Activated CD8-positive, alpha-beta T cell treated with anti-CD3 and anti-CD28 coated beads for 36 hours (primary cell): ENCODE measurements around the gene MGA. TPM values are rescaled to one million over a fixed set of nuclear protein-coding genes. Genes with fewer than 3 reads are reported as not detected.

Experiments
- ATAC-seq: fragments of 200-7000 bp; cut with Tn5 transposase; one replicate; pipeline ENCODE4 v1.10.0; 2021; ENCODE audit warnings: mild to moderate bottlenecking, moderate library complexity
- CTCF ChIA-PET: fragments of 350-600 bp; sonication (Branson Sonifier 250); formaldehyde crosslinking; loops from one replicate; lab custom pipeline; 2021; ENCODE audit warnings: antibody characterized with exemption; lab: Charles Lee
- POLR2A ChIA-PET: fragments of 350-600 bp; sonication (Branson Sonifier 250); formaldehyde crosslinking; loops from one replicate; lab custom pipeline; 2021; ENCODE audit warnings: antibody characterized with exemption; lab: Charles Lee
- DNase-seq: peaks from one replicate; pipeline ENCODE4 v3.0.0-alpha.2; 2020
- H3K27ac Mint-ChIP-seq: one replicate; pipeline ENCODE4 v1.8.0; 2021; ENCODE audit warnings: mild to moderate bottlenecking, mixed read lengths
- H3K27me3 Mint-ChIP-seq: one replicate; pipeline ENCODE4 v1.8.0; 2021; ENCODE audit warnings: mixed read lengths
- H3K36me3 Mint-ChIP-seq: one replicate; pipeline ENCODE4 v1.8.0; 2021; ENCODE audit warnings: low read depth, mixed read lengths
- H3K4me1 Mint-ChIP-seq: one replicate; pipeline ENCODE4 v1.8.0; 2021; ENCODE audit warnings: low read depth, mixed read lengths
- H3K4me3 Mint-ChIP-seq: one replicate; pipeline ENCODE4 v1.8.0; 2021; ENCODE audit warnings: mild to moderate bottlenecking, moderate library complexity, mixed read lengths
- H3K9me3 Mint-ChIP-seq: one replicate; pipeline ENCODE4 v1.8.0; 2021; ENCODE audit warnings: mixed read lengths
- intact Hi-C: fragments of 100-400 bp; cut with micrococcal nuclease; formaldehyde crosslinking; loops from one replicate; pipeline ENCODE4 v1.10.0; 2022
- total RNA-seq, 2 experiments: library from RNA; stranded (reverse); gene quantifications; one replicate each; pipeline ENCODE4 v1.2.3, GENCODE V29; 2021
- TF ChIP-seq, protein P1 (sequence below): fragments of 200-600 bp; IDR thresholded peaks from one replicate; pipeline ENCODE4 v1.8.0; 2022; ENCODE audit warnings: antibody characterized with exemption, mild to moderate bottlenecking

MGA gene
- total RNA-seq, 2 experiments from 2014 or later: 30.7 to 32.6 TPM

DNA sequence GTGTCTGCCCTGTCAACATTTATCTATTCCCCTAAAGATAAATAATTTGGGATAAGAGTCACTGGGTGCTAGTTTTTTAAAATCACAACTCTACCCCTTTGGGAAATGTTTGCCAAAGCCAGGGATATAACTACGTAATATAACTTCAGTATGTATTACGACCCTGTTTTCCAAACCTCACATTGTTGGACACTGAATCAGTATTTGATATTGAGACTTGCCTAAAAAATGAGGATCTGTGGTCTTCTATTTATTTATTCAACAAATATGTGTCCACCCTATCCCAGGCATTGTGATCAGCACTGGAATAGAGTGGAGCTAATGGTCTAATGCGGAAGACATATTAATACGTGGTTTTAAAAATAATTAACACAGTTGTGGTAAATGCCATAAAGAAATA is 4.5 kb upstream of the MGA start:
- CTCF ChIA-PET: no interaction called here
- TF ChIP-seq, protein P1, sequence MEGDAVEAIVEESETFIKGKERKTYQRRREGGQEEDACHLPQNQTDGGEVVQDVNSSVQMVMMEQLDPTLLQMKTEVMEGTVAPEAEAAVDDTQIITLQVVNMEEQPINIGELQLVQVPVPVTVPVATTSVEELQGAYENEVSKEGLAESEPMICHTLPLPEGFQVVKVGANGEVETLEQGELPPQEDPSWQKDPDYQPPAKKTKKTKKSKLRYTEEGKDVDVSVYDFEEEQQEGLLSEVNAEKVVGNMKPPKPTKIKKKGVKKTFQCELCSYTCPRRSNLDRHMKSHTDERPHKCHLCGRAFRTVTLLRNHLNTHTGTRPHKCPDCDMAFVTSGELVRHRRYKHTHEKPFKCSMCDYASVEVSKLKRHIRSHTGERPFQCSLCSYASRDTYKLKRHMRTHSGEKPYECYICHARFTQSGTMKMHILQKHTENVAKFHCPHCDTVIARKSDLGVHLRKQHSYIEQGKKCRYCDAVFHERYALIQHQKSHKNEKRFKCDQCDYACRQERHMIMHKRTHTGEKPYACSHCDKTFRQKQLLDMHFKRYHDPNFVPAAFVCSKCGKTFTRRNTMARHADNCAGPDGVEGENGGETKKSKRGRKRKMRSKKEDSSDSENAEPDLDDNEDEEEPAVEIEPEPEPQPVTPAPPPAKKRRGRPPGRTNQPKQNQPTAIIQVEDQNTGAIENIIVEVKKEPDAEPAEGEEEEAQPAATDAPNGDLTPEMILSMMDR: no peak
- Mint-ChIP-seq H3K4me1 (peaks cover 8% of the 10 kb centered on the region), H3K27ac (no peak overlapping the region), H3K36me3 (peaks cover 6% of the 10 kb centered on the region), H3K4me3 (no peak overlapping the region), H3K27me3 (peaks cover 9% of the 10 kb centered on the region), H3K9me3 (peaks cover 11% of the 10 kb centered on the region)
- no peak for DNase-seq
- intact Hi-C loops: no loop called here
- POLR2A ChIA-PET: no interaction called here
- ATAC-seq: no peak

DNA sequence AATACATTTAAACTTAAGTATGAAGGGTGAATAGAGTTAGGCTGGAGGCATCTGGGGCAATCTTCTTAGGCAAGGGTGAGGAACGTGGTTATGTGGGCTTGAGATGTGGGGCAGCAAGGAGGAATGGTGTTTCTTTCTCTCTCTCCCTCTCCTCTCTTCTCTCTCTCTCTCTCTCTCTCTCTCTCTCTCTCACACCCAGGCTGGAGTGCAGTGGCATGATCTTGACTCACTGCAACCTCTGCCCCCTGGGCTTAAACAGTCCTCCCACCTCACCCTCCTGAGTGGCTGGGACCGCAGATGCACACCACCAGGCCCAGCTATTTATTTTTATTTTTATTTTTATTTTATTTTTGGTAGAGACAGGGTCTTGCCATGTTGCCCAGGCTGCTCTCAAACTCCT is 4.0 kb upstream of the MGA start:
- ATAC-seq (no peak), DNase-seq (no peak)
- Mint-ChIP-seq H3K4me3 (no peak overlapping the region), H3K36me3 (peaks cover 6% of the 10 kb centered on the region), H3K27ac (no peak overlapping the region), H3K27me3 (peaks cover 9% of the 10 kb centered on the region), H3K9me3 (peaks cover 7% of the 10 kb centered on the region), H3K4me1 (peaks cover 13% of the 10 kb centered on the region)
- TF ChIP-seq, protein P1: no peak
- intact Hi-C loops: no loop called here
- CTCF ChIA-PET: no interaction called here
- POLR2A ChIA-PET: no interaction called here

DNA sequence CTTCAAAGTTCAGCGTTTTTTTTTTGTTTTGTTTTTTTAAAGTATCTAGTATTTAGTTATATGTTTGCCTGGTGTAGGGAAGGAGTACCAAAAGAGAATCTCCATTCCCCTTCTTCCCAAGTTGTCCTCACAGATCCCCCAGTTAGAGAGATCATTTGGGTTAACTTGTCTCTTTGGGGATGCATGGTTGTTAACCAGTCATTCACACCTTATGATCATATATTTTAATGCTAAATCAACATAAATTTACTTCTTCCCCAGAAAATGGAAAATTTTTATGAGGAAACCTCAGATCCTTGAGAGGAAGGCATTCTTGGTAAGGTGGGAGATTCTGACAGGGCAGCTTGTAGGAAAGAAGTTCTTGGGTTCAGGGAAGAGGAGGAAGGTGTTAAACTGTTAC is 1.5 kb upstream of the MGA start:
- peaks cover 5% of the 10 kb centered on the region for H3K9me3 Mint-ChIP-seq
- H3K27ac Mint-ChIP-seq: no peak overlapping the region
- ChIA-PET POLR2A (interaction anchor here (2.9 kb wide), 1 partner anchor 37 kb away, joined by 17 read pairs; no protein-coding TSS in a partner anchor), CTCF (no interaction called here)
- peaks cover 6% of the 10 kb centered on the region for H3K36me3 Mint-ChIP-seq
- peaks cover 9% of the 10 kb centered on the region for H3K27me3 Mint-ChIP-seq
- peaks cover 30% of the 10 kb centered on the region for H3K4me1 Mint-ChIP-seq
- intact Hi-C loops: no loop called here
- H3K4me3 Mint-ChIP-seq: no peak overlapping the region
- TF ChIP-seq, protein P1: no peak
- DNase-seq: no peak
- no peak for ATAC-seq

DNA sequence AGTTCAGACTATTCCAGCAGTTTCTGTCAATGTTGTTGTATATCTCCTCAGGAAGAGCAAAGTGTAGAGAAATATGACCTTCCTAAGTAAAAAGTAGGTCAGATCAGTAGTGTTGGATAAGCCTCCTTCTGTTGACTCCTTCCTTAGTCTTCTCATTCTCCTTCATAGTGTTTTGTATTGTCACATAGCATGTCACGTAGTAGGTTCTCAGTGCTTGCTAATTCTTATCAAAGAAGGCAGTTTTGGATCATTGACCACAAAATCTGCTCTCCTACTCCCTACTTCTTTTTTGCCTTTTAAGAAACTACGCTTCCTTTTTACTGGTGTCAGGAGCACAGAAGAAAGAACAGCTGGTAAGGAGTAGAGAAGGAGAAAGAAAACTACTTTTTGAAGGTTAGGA is 1.0 kb upstream of the MGA start:
- no peak overlapping the region for H3K27ac Mint-ChIP-seq
- TF ChIP-seq, protein P1: no peak
- peaks cover 9% of the 10 kb centered on the region for H3K27me3 Mint-ChIP-seq
- H3K4me3 Mint-ChIP-seq: no peak overlapping the region
- H3K9me3 Mint-ChIP-seq: peaks cover 5% of the 10 kb centered on the region
- ATAC-seq (no peak), DNase-seq (no peak)
- ChIA-PET CTCF (no interaction called here), POLR2A (interaction anchor here (0.6 to 2.9 kb wide), 2 partner anchors 37 to 63 kb away, joined by 3 to 17 read pairs; no protein-coding TSS in a partner anchor)
- intact Hi-C loops: no loop called here
- peaks cover 6% of the 10 kb centered on the region for H3K36me3 Mint-ChIP-seq
- H3K4me1 Mint-ChIP-seq: peaks cover 34% of the 10 kb centered on the region

DNA sequence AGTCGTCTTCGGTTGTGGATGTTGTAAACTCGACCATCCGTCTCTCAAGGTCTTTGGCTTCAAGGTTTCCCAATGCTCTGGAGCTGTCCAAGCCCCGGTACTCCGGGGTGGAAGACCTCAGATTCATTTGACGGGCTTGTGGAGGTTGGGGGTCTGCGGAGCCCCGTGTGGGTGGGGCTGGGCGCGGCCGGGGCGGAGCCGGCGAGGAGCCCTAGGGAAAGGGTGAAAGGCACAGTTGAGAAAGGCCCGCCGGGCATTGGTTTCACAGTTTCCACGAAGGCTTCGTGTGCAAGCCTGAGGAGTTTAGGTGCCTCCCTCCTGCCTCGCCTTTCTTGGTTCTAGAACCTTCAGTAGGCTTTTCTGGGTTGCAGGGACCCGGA is 360 bp upstream of the MGA start:
- H3K27ac Mint-ChIP-seq: peak overlapping the region; percentile 93
- TF ChIP-seq, protein P1: no peak
- ATAC-seq (no peak), DNase-seq (no peak)
- CTCF ChIA-PET: no interaction called here
- H3K4me1 Mint-ChIP-seq: peaks cover 40% of the 10 kb centered on the region
- H3K36me3 Mint-ChIP-seq: peaks cover 6% of the 10 kb centered on the region
- POLR2A ChIA-PET: interaction anchor here (0.6 to 2.9 kb wide), 6 partner anchors 15 to 1068 kb away, joined by 3 to 17 read pairs (median 5); partner anchors contain the start of gene MAPKBP1
- intact Hi-C loops: no loop called here
- H3K27me3 Mint-ChIP-seq: peaks cover 9% of the 10 kb centered on the region
- H3K4me3 Mint-ChIP-seq: peak overlapping the region; percentile 85
- peaks cover 5% of the 10 kb centered on the region for H3K9me3 Mint-ChIP-seq
